ENCODE measurements around the gene DSTYK.

The DSTYK gene

DNA sequence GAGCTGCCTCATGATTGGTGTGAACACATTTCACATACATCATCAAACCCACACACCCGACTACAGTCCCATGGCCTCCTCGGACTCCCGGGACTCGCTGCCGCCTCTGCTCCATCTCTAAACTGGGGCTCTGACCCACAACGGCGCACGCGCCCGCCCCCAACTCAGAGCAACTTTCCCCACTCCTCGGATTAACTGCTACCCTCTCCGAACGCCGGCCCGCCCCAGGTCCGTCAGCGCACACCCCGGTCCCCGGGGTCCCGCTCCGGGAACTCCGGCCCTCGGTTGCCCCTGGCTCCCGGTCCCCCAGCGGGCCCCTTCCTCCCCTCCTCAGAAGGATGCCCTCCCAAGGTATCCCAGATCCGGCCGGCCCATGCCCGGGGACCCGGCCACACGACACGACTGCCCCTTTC is 740 bp downstream of the DSTYK start:
- WGBS, result under 1% methylated on average over 31 of the region's 31 CpGs
- peak overlapping the region; percentile 74 for H3K9ac ChIP-seq (ENCODE audit: low read depth, low read length)
- H3K36me3 ChIP-seq (ENCODE audit: insufficient read depth, low read length), result no peaks in the 10 kb centered on the region
- H3K27ac ChIP-seq (ENCODE audit: low read depth, low read length), result peak overlapping the region; percentile 90
- peaks cover 9% of the 10 kb centered on the region for H3K4me1 ChIP-seq (ENCODE audit: insufficient read depth, low read length)
- H3K4me3 ChIP-seq (ENCODE audit: low read length), result peak overlapping the region; percentile 95
- no peaks in the 10 kb centered on the region for H3K9me3 ChIP-seq (ENCODE audit: insufficient read depth, low read depth, low read length)
- H3K27me3 ChIP-seq (ENCODE audit: insufficient read depth, low read length), result no peaks in the 10 kb centered on the region

GRCh38 chr1:205208811-205209210 is 2.7 kb downstream of the DSTYK start:
- Histone ChIP-seq H3K27me3 (ENCODE audit: insufficient read depth, low read length) (no peaks in the 10 kb centered on the region), H3K36me3 (ENCODE audit: insufficient read depth, low read length) (no peaks in the 10 kb centered on the region), H3K4me3 (ENCODE audit: low read length) (no peak overlapping the region), H3K9me3 (ENCODE audit: insufficient read depth, low read depth, low read length) (no peaks in the 10 kb centered on the region), H3K9ac (ENCODE audit: low read depth, low read length) (no peak overlapping the region), H3K27ac (ENCODE audit: low read depth, low read length) (no peak overlapping the region), H3K4me1 (ENCODE audit: insufficient read depth, low read length) (peaks cover 15% of the 10 kb centered on the region)
- 88% methylated on average over 3 of the region's 3 CpGs for WGBS

- Histone ChIP-seq H3K36me3 (ENCODE audit: insufficient read depth, low read length) (no peaks in the 10 kb centered on the region), H3K4me3 (ENCODE audit: low read length) (no peak overlapping the region), H3K9ac (ENCODE audit: low read depth, low read length) (no peak overlapping the region), H3K27ac (ENCODE audit: low read depth, low read length) (no peak overlapping the region), H3K4me1 (ENCODE audit: insufficient read depth, low read length) (peaks cover 18% of the 10 kb centered on the region), H3K9me3 (ENCODE audit: insufficient read depth, low read depth, low read length) (no peaks in the 10 kb centered on the region), H3K27me3 (ENCODE audit: insufficient read depth, low read length) (no peaks in the 10 kb centered on the region)
Observed at GRCh38 chr1:205205055-205205454, 6.4 kb downstream of the DSTYK start.

DNA sequence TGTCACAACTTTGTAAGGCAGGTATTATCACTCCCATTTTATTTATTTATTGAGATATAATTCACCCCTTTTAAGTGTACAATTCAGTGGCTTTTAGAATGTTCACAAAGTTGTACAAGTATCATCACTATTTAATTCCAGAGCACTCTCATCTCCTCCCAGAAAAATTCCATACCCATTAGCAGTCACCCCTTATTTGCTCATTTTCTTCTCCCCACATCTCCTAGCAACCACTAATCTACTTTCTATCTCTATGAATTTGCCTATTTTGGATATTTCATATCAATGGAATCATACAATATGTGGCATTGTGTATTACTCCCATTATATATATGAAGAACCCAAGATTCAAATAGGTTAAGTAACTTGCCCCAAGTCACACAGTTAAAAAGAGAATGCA is 7.0 kb downstream of the DSTYK start:
- Histone ChIP-seq H3K27ac (ENCODE audit: low read depth, low read length) (no peak overlapping the region), H3K36me3 (ENCODE audit: insufficient read depth, low read length) (no peaks in the 10 kb centered on the region), H3K4me3 (ENCODE audit: low read length) (no peak overlapping the region), H3K27me3 (ENCODE audit: insufficient read depth, low read length) (no peaks in the 10 kb centered on the region), H3K9me3 (ENCODE audit: insufficient read depth, low read depth, low read length) (no peaks in the 10 kb centered on the region), H3K4me1 (ENCODE audit: insufficient read depth, low read length) (peaks cover 17% of the 10 kb centered on the region; the same call in 1 of the 2 replicates), H3K9ac (ENCODE audit: low read depth, low read length) (no peak overlapping the region)

- Histone ChIP-seq H3K36me3 (ENCODE audit: insufficient read depth, low read length) (no peaks in the 10 kb centered on the region), H3K4me3 (ENCODE audit: low read length) (no peak overlapping the region), H3K27me3 (ENCODE audit: insufficient read depth, low read length) (no peaks in the 10 kb centered on the region), H3K27ac (ENCODE audit: low read depth, low read length) (no peak overlapping the region), H3K9me3 (ENCODE audit: insufficient read depth, low read depth, low read length) (no peaks in the 10 kb centered on the region), H3K4me1 (ENCODE audit: insufficient read depth, low read length) (peaks cover 21% of the 10 kb centered on the region), H3K9ac (ENCODE audit: low read depth, low read length) (no peak overlapping the region)
- WGBS, result 97% methylated on average over 7 of the region's 7 CpGs
Observed at GRCh38 chr1:205199931-205200299, 11.6 kb downstream of the DSTYK start.

DNA sequence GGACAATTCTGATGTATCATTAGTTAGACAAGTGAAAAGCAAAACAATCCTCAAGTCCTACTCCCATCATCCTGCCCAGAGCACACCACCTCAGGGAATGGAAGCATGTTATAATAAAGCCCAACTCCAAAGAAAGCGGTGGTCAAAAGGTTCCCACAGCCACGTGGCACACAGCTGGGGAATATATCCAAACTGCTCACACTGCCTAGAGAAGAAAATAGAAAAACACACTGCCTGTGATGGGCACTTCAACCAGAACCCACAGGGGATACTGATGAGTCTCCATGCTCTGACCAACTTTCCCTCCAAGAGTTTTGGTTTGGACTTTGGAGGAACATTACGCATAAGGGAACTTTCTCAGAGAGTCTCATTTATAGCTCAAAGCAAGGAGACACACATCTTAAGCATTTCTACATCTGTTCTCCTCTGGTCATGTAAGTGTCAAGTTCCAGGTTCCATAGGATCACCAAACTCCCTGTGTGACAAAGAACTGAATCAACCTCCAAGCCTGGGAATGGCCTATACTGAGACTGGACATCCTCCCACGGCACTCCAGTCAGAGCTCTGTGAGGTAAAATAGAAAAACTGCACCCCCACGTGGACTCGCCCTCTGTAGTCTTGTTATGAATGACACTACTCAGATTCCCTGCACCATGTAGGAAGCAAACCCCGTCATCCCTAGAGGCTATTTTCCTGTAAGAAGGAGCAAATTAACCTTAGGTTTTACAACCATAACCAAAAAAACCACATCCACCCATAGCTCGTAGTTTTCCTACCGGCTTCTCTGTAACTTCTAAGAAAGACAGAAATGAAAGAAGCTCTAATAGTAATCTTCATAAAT is 12.2 kb downstream of the DSTYK start:
- Histone ChIP-seq H3K36me3 (ENCODE audit: insufficient read depth, low read length) (no peaks in the 10 kb centered on the region), H3K4me3 (ENCODE audit: low read length) (no peak overlapping the region), H3K9me3 (ENCODE audit: insufficient read depth, low read depth, low read length) (no peaks in the 10 kb centered on the region), H3K27ac (ENCODE audit: low read depth, low read length) (no peak overlapping the region), H3K9ac (ENCODE audit: low read depth, low read length) (no peak overlapping the region), H3K27me3 (ENCODE audit: insufficient read depth, low read length) (no peaks in the 10 kb centered on the region), H3K4me1 (ENCODE audit: insufficient read depth, low read length) (peaks cover 18% of the 10 kb centered on the region)
- WGBS, result 90% methylated on average over 9 of the region's 9 CpGs

GRCh38 chr1:205192287-205192686 is 19.2 kb downstream of the DSTYK start:
- H3K27ac ChIP-seq (ENCODE audit: low read depth, low read length), result peak overlapping the region; percentile 33; the same call in 1 of the 2 replicates
- no peaks in the 10 kb centered on the region for H3K27me3 ChIP-seq (ENCODE audit: insufficient read depth, low read length)
- no peaks in the 10 kb centered on the region for H3K9me3 ChIP-seq (ENCODE audit: insufficient read depth, low read depth, low read length)
- 0 out of 2 replicates have a peak overlapping the region, but pooled peaks have one; percentile 26 for H3K4me3 ChIP-seq (ENCODE audit: low read length)
- no peak overlapping the region for H3K9ac ChIP-seq (ENCODE audit: low read depth, low read length)
- 42% methylated on average over 8 of the region's 8 CpGs for WGBS
- H3K4me1 ChIP-seq (ENCODE audit: insufficient read depth, low read length), result peaks cover 61% of the 10 kb centered on the region
- H3K36me3 ChIP-seq (ENCODE audit: insufficient read depth, low read length), result peaks cover 1% of the 10 kb centered on the region

DNA sequence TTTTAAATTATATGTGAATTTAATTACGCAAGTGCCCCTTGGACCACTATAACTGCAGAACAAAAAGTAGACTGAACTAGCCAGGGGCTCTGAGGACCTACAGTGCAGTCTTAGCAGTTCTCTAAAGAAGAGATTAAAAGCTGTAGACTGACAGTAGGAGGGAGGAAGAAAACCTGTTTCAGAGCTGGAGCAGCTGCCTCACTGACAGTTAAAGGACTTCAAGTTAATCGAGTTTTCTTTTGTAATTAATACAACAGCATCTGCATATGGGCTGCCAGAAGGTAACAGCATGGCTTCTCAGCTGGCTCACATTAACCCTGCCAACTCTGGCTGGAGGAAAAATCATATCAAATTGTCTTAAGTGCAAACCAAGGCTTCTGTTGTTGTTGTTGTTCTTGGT is 19.9 kb downstream of the DSTYK start:
- Histone ChIP-seq H3K4me3 (ENCODE audit: low read length) (peak overlapping the region; percentile 26; the same call in 1 of the 2 replicates), H3K27ac (ENCODE audit: low read depth, low read length) (peak overlapping the region; percentile 33; the same call in 1 of the 2 replicates), H3K9me3 (ENCODE audit: insufficient read depth, low read depth, low read length) (no peaks in the 10 kb centered on the region), H3K36me3 (ENCODE audit: insufficient read depth, low read length) (peaks cover 6% of the 10 kb centered on the region), H3K9ac (ENCODE audit: low read depth, low read length) (no peak overlapping the region), H3K4me1 (ENCODE audit: insufficient read depth, low read length) (peaks cover 63% of the 10 kb centered on the region), H3K27me3 (ENCODE audit: insufficient read depth, low read length) (no peaks in the 10 kb centered on the region)
- 22% methylated on average over 2 of the region's 2 CpGs for WGBS

DNA sequence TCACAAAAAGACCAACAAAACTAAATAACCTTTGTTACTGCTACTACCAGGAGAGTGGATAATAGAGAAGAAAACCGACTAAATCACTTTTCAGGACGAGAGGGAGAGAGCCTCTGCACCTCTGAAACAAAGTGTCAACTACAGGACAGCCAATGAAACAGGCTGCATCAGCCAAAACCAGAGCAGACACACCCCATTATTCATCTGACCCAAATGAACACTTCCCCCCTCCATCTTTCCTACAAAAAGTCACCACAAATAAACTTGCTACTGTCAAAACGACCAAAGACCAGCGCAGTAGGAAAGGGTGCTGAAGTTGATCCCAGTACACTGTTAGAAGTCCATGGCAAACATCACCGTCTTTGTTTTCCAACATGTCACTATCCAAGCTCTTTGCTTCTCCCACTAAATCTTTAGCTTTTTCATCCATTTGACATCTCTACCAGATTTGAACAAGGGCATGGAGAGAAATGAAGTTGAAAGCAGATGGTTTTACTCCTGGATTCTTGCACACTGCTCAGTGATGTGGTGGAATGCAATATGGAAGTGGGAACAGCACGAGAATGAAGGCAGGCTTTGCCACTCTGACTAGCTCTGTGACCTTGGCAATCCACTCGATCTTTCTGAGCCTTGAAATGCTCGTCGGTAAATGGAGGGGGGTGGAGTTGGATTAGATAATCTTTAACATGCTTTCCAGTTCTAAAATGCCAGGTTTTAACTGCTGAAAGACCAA is 20.5 kb downstream of the DSTYK start:
- Histone ChIP-seq H3K27ac (ENCODE audit: low read depth, low read length) (peak overlapping the region; percentile 62; the same call in 1 of the 2 replicates), H3K36me3 (ENCODE audit: insufficient read depth, low read length) (peaks cover 9% of the 10 kb centered on the region), H3K4me1 (ENCODE audit: insufficient read depth, low read length) (peaks cover 63% of the 10 kb centered on the region), H3K4me3 (ENCODE audit: low read length) (peak overlapping the region; percentile 26; the same call in 1 of the 2 replicates), H3K9me3 (ENCODE audit: insufficient read depth, low read depth, low read length) (no peaks in the 10 kb centered on the region), H3K9ac (ENCODE audit: low read depth, low read length) (peak overlapping the region; percentile 5; the same call in 1 of the 2 replicates), H3K27me3 (ENCODE audit: insufficient read depth, low read length) (no peaks in the 10 kb centered on the region)
- WGBS, result 44% methylated on average over 9 of the region's 9 CpGs

DNA sequence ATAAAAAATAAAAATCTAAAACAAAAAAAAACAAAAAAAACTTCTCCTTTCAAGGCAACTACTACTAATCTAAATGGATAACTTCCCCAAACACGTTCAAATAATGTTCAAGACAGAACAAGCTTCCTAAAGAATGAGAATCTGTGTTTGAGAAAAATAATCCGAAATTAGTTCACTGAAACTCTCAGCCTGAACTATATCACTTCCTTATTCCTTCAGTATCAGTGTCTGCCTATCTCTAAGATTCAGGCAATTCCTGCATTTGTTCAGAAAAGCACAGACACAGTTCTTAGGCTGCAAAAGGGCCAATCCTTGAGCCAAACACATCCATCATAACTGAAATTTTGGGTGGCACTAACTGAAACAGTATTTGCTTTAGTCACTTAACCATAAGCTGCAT is 22.4 kb downstream of the DSTYK start:
- Histone ChIP-seq H3K27me3 (ENCODE audit: insufficient read depth, low read length) (no peaks in the 10 kb centered on the region), H3K36me3 (ENCODE audit: insufficient read depth, low read length) (peaks cover 15% of the 10 kb centered on the region), H3K27ac (ENCODE audit: low read depth, low read length) (no peak overlapping the region), H3K4me3 (ENCODE audit: low read length) (no peak overlapping the region), H3K9ac (ENCODE audit: low read depth, low read length) (no peak overlapping the region), H3K9me3 (ENCODE audit: insufficient read depth, low read depth, low read length) (no peaks in the 10 kb centered on the region), H3K4me1 (ENCODE audit: insufficient read depth, low read length) (peaks cover 63% of the 10 kb centered on the region)
- WGBS, result 76% methylated on average over 2 of the region's 2 CpGs

DNA sequence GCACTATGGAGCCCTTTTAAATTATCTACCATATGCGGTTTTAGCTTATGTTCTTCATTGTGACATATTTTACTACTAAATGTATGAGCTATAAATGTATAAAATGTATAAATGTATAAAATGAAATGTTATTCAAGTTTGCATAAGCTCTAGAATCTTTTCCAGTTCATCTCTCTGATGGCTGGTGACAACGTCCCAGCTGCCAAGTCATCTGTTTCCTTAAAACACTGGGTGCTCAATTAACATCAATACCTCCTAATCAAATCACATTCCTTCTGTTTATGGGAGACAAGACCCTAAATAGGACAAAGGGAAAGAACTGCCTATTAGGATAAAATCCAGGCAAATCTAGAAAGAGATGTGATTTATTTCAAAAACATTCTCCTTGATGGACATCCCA is 22.9 kb downstream of the DSTYK start:
- no peak overlapping the region for H3K4me3 ChIP-seq (ENCODE audit: low read length)
- H3K27ac ChIP-seq (ENCODE audit: low read depth, low read length), result no peak overlapping the region
- WGBS, result 88% methylated on average over 2 of the region's 2 CpGs
- H3K9me3 ChIP-seq (ENCODE audit: insufficient read depth, low read depth, low read length), result no peaks in the 10 kb centered on the region
- H3K4me1 ChIP-seq (ENCODE audit: insufficient read depth, low read length), result peaks cover 59% of the 10 kb centered on the region
- H3K36me3 ChIP-seq (ENCODE audit: insufficient read depth, low read length), result peaks cover 18% of the 10 kb centered on the region
- H3K27me3 ChIP-seq (ENCODE audit: insufficient read depth, low read length), result no peaks in the 10 kb centered on the region
- H3K9ac ChIP-seq (ENCODE audit: low read depth, low read length), result no peak overlapping the region
